GM18870 (cell line): ENCODE measurements around the gene PARD6G.

Experiments
- ATAC-seq: cut with Tn5 transposase; IDR thresholded peaks from one replicate; pipeline ENCODE4 v1.9.1; 2021; ENCODE audit warnings: moderate library complexity; ENCODE audit not compliant: unreplicated experiment

Gene PARD6G

DNA sequence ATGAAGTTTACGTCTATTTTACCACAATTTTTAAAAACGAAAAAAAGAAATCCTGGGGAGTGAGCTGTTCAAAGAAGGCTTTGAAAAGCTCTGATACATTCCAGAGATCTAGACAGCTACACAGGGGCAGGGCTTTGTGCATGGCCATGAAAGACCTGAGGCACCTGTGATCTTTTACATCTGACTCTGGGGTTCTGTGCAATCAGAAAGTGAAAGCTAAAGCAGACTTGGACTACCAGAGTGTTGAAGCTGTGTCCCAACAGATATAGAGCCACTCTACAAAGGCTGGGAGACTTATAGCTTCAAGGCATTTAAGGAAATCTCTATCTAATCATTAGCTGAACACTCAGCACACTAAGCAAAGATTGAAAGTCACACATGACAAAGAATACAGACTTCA lies 34.1 kb downstream of the PARD6G start:
- peak; percentile 69 for ATAC-seq

GRCh38 chr18:80210312-80211083 lies 36.8 kb downstream of the PARD6G start:
- ATAC-seq, result peak; percentile 63

DNA sequence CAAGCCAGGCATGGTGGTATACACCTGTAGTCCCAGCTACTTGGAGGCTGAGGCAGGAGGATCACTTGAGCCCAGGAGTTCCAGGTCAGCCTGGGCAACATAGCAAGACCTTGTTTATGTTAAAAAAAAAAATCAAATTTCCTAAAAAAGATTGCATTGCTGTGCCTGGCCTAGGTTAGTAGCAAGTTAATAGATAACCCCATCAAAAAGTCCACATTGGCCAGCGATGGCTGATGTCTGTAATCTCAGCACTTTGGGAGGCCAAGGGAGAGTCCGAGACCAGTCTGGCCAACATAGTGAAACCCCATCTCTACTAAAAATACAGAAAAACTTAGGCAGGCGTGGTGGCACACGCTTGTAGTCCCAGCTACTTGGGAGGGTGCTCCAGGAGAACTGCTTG lies 38.7 kb downstream of the PARD6G start:
- ATAC-seq, result no peak

GRCh38 chr18:80205294-80205693 lies 42.0 kb downstream of the PARD6G start:
- no peak for ATAC-seq

DNA sequence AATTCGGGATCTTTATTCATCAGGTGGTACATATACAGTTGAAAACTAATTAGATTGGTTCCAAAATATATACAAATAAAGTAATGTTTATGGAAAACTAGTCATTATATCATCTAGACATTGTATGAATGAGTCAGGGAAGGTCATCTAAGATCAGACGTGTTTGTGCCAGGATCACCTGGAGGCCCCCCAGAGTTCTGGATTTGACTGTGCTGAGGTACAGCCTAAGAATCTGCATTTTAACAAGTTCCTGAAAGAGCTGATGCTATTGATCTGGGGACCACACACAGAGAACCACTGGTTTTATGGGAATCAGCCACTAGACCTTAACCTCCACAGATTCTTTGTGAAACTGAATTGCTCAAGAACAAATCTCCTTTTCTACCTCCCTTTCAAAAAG lies 43.2 kb downstream of the PARD6G start:
- no peak for ATAC-seq

- ATAC-seq, result no peak
Observed at GRCh38 chr18:80203249-80203648, 44.1 kb downstream of the PARD6G start.

DNA sequence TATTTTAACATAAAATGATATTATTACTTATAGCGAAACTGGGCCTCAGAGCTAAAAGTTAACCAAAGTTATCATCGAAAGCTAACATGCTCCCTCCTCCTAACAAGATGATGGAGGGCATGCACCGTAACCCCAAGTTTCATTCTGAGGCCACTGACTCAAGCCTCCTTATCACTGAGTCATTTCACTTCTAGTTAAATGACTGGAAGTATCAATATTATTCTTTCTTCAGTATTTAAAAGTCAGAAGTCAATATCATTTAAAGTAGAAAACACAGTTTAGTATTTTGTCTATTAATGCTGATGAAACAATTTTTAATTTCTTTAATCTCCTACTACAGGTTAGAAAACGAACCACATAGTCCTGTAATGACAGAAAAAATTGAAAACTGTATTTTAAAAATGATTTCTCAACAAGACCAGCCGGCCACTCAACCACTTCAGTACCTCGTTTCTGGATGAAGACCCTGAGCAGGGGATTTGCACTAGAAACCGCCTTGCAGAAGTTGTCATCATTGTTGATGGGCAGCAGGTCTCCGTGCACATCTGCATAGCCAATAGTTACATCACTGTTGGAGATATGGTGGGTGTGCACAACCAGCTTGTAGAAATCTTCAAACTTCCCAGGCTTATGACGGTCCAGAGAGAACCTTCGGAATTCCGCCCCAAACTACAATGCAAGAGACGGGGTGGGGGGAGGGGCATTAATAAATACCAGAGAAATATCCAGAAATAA lies 44.9 kb downstream of the PARD6G start:
- peak; percentile 92 for ATAC-seq

- ATAC-seq, result no peak
Observed at GRCh38 chr18:80201739-80202138, 45.6 kb downstream of the PARD6G start.

DNA sequence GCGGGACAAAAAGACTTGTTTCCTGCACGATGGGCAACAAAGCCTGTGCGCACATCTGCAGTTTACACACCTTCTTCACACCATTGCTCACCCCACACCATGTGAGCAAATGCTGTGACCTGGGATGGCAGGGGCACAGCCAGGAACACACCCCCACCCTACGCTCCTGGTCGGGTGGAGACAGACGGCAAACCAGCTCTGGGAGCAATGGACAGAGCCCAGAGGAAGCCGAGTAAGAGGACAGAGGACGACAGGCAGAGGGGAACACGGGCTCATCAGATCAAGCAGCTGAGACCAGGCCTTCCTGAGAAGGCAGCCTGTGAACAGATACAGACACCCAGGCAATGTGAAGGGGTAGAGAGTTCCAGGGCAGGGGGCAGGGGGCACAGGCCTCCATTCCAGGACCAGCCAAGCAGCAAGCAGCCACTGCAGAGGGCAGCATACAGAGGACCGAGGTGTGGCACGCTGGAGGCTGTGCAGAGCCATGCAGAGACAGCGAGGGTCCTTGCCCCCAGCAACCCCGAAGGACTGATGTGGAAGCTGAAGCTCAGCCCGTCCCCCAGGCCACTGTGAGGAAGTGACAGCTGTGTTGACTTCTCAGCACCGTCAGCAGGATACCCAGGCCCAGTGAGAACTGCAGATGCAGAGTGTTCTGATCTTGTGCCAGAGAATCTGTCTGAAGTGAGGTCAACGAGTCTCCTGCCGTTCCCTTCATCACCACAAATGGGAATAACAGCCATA lies 46.2 kb downstream of the PARD6G start:
- ATAC-seq, result no peak

GRCh38 chr18:80200171-80200931 lies 47.0 kb downstream of the PARD6G start:
- ATAC-seq, result no peak

DNA sequence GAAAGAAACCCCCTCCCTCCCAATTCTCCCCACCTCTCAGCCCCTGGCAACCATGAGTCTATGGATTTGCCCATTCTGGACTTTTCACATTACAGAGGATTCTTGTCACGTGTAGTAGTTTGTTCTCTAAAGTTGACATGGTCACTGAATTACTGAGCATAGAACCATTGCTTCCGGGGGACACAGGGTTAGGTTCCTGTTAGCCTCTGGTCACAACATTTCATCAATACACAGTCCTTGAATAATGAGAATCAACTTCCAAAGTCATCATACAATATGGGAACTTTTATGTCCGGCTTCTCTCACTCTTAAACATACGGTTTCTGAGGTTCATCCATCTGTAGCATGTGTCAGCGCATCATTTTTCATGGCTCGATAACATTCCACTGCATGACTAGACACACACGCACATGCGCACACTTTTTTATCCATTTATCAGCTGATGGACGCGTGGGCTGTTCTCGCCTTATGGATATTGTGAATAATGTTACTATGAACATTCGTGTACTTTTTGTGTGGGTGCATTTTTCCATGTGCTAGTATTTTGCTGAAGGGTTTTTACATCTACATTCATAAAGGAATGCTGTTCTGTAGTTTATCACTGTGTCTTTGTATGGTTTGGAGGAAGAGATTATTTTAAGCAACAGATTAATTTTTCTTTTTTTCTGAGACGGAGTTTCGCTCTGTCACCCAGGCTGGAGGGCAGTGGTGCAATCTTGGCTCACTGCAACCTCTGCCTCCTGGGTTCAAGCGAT lies 48.1 kb downstream of the PARD6G start:
- no peak for ATAC-seq

DNA sequence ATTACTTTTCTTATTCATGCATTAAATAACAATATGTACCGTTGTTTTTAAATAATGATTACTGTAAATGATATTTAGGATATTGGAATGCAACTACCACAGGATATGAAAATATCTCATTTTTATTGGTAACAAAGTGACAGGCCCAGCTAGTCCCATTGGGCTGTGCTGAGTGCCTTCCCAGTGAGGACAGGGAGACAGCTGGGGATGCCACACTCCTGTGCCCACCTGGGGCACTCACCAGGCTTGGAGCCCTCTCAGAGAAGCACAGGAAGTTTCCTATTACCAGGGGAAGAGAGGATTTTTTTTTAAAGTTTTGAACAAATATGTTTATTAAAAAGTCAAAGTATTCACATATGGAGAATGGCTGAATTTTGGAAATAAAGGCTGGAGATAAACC lies 48.9 kb downstream of the PARD6G start:
- no peak for ATAC-seq

GRCh38 chr18:80197528-80197927 lies 49.8 kb downstream of the PARD6G start:
- ATAC-seq, result no peak

DNA sequence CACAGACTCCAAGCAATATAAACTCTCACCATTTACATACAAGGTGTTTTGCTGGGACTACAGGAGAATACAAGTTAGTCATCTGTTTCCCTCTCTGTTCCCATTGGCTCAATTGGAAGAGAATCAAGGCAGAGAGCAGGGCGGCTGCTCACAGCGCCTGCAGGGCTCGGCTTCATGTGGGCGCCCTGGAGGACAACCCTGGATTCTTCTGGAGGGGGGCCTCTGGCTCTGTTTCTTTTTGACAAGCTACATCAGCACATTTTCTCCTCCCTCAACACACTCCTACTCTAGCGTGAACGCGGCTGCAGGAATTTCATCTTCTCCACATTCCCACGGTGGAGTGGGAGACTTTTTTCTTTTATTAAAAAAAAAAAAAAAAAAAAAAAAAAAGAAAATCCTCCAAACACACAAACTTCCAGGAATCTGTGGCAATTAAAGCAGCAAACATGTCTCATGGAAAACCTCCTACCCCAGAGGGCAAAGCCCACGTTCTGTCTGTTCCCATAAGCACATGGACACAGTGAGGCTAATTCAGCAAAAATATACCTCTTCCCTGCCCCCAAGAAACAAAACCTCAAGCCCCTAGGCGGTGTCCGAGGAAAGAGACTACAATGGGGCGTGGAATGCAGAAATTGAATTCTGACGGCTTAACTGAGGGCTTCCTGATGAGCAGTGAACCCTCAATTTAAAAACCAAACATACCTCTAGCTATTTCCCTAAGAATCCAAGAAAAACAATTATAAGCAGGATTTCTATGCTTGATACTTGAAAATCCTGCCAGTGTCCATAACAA lies 50.6 kb downstream of the PARD6G start:
- no peak for ATAC-seq

DNA sequence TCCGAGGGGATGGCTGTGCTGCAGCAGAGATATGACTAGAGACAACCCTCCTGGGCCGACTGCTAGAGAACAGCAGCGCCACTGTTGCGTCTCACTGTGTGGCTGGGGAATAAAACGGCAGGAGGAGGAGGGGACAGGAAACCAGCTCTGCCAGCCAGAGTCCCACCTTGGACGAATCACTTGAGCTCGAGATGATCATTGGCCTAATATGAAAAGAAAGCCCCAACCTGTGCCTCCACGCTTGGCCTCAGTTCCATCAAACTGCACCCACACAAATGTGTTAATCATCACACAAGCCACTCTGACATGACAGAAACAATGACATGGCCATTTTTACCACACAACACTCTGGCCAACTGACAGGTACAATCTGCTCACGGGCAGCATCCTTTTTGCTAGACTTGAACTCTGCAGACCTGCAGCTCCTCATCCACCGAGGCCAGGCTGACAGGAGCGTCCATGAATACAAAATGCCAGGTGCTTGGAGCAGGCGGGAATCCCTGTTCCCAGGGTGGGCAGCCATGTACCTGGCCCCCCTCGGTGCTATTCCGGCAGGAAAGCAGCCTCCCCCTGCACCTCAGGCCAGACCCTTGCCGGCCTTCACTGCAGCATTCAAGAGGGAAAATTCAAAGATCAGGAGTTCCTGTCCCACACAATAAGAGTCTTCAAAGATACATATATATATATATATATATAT lies 52.3 kb downstream of the PARD6G start:
- peak; percentile 51 for ATAC-seq

GRCh38 chr18:80193701-80194100 lies 53.6 kb downstream of the PARD6G start:
- ATAC-seq, result no peak

GRCh38 chr18:80192653-80193385 lies 54.5 kb downstream of the PARD6G start:
- no peak for ATAC-seq
